Adrenal gland (tissue), 12 donors: Measurements from ENCODE around the gene SCN10A. TPM values are rescaled to one million over a fixed set of nuclear protein-coding genes. Genes with fewer than 3 reads are reported as not detected.

ENCODE experiments used
- DNase-seq, 7 donors: peaks; one replicate each; pipeline ENCODE4 v3.0.0-alpha.2; 2019 to 2020
- H3K27ac ChIP-seq, 5 donors: fragments of 200-600 bp; sonication (generic) in 4 of 5; 1 replicate in 3 of 5; 2 replicates in 2 of 5; pipeline versions ENCODE4 v1.5.1 to v1.8.0; 2016 to 2020; ENCODE audit warnings: mild to moderate bottlenecking in 1 of 5
- H3K27me3 ChIP-seq: fragments of 200-600 bp; 2 replicates; pipeline ENCODE4 v1.8.0; 2021
- H3K36me3 ChIP-seq, 2 donors: fragments of 200-600 bp; replicated peaks in 1 of 2; 1 replicate in 1 of 2; 2 replicates in 1 of 2; pipeline versions ENCODE4 v1.5.1 to v1.8.0; 2018 to 2022
- H3K4me1 ChIP-seq, 2 donors: fragments of 200-600 bp; replicated peaks in 1 of 2; 1 replicate in 1 of 2; 2 replicates in 1 of 2; pipeline versions ENCODE4 v1.5.1 to v1.8.0; 2018 to 2021
- H3K4me3 ChIP-seq, 4 donors: fragments of 200-600 bp; sonication (generic) in 3 of 4; one replicate each; pipeline ENCODE4 v1.5.1; 2016 to 2018
- H3K9me3 ChIP-seq, 3 donors: fragments of 200-600 bp; sonication (generic) in 1 of 3; replicated peaks in 1 of 3; 1 replicate in 2 of 3; 2 replicates in 1 of 3; pipeline versions ENCODE4 v1.5.1 to v1.8.0; 2016 to 2021
- POLR2A ChIP-seq, 2 donors: fragments of 450-650 bp; IDR thresholded peaks; one replicate each; pipeline ENCODE4 v1.6.1; 2017; ENCODE audit warnings: antibody characterized with exemption in 2 of 2, mild to moderate bottlenecking in 2 of 2, moderate library complexity in 1 of 2
- whole genome bisulfite sequencing, 4 donors: extraction: QIAGEN DNeasy Blood & Tissue Kit in 2 of 4; methylation state at CpG; one replicate each; pipeline versions ENCODE4 v1.1.5 to v1.1.7; 2013 to 2017; 5-methylcytosine and 5-hydroxymethylcytosine counted together
- intact Hi-C, 2 donors: fragments of 100-400 bp; cut with DNase I; formaldehyde crosslinking; loops; one replicate each; pipeline versions ENCODE4 v1.14.1 to v1.15.0; 2022 to 2023
- polyA plus RNA-seq, 3 donors: library from polyadenylated mRNA; stranded (reverse); fragments of 200-250 nt in 2 of 3; fragments of 350-450 nt in 1 of 3; fragmentation: Illumina TruSeq in 1 of 3; extraction: RNeasy Lipid Tissue Mini Kit (QIAGEN cat#74804) in 1 of 3; gene quantifications; one replicate each; pipeline ENCODE4 v1.2.3, GENCODE V29; 2013 to 2014
- total RNA-seq, 9 donors: library from RNA; depleted of rRNA in 4 of 9; stranded (reverse); fragments of >200 nt in 4 of 9; fragments of 120-200 nt in 1 of 9; fragmentation: NEBNext Ultra II Directional in 1 of 9; extraction: Animal tissue kit (Norgen Biotek cat#: 25700) in 1 of 9; gene quantifications; one replicate each; pipeline versions ENCODE4 v1.1.0 to v1.2.4, GENCODE V29; 2013 to 2023
- TF ChIP-seq, protein P1 (sequence below), 6 experiments: fragments of 450-650 bp in 4 of 6; fragments of 200-600 bp in 2 of 6; sonication (generic) in 1 of 6; IDR thresholded peaks; 1 replicate in 5 of 6; 2 replicates in 1 of 6; pipeline versions ENCODE4 v1.5.1 to v1.8.0; 2016 to 2021; ENCODE audit warnings: antibody characterized with exemption in 6 of 6, mild to moderate bottlenecking in 2 of 6, moderate library complexity in 1 of 6
- donor health status: healthy with polysubstance abuse.
- donor health status: Bipolar disorder and iron deficiency.
- donor health status: DM: yes; HTN: yes; CAD: no.
- donor health status: DM: no; HTN: no; CAD: no.
- donor health status: DM: no; HTN: no; CAD: no.
- donor health status: DM: yes; HTN: yes; CAD: no.

SCN10A gene
- total and polyA plus RNA-seq, 12 donors: not detected

DNA sequence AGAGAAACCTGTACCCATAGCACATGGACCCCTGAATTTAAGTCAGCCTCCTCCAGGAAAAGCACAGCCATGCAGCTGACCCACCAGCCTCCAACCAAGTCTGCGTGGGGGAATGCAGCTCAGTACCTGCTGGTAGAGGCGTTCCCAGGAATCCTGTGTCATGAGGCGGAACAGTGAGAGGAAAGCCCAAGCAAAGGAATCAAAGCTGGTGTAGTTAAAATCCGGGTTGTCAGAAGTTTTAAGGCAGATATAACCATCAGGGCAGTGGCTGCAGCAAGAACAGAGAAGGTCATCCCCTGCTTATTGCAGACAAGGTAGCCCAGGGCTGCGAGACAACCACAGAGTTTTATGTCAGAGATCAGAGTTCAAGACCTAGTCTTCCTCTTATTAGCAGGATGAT is 59.1 kb downstream of the SCN10A start:
- Histone ChIP-seq H3K4me3 (no peak overlapping the region), H3K36me3 (no peaks in the 10 kb centered on the region), H3K27me3 (no peaks in the 10 kb centered on the region), H3K27ac (no peak overlapping the region), H3K4me1 (no peaks in the 10 kb centered on the region), H3K9me3 (no peaks in the 10 kb centered on the region)
- TF ChIP-seq, protein P1, sequence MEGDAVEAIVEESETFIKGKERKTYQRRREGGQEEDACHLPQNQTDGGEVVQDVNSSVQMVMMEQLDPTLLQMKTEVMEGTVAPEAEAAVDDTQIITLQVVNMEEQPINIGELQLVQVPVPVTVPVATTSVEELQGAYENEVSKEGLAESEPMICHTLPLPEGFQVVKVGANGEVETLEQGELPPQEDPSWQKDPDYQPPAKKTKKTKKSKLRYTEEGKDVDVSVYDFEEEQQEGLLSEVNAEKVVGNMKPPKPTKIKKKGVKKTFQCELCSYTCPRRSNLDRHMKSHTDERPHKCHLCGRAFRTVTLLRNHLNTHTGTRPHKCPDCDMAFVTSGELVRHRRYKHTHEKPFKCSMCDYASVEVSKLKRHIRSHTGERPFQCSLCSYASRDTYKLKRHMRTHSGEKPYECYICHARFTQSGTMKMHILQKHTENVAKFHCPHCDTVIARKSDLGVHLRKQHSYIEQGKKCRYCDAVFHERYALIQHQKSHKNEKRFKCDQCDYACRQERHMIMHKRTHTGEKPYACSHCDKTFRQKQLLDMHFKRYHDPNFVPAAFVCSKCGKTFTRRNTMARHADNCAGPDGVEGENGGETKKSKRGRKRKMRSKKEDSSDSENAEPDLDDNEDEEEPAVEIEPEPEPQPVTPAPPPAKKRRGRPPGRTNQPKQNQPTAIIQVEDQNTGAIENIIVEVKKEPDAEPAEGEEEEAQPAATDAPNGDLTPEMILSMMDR (IDR thresholded peaks at IDR 0.05): no peak
- no peak for TF ChIP-seq POLR2A (IDR thresholded peaks at IDR 0.05)
- WGBS, 4 donors: 67 to 74% (median 72%) methylated on average over 5 of the region's 5 CpGs
- intact Hi-C loops: no loop called here
- no peak for DNase-seq

DNA sequence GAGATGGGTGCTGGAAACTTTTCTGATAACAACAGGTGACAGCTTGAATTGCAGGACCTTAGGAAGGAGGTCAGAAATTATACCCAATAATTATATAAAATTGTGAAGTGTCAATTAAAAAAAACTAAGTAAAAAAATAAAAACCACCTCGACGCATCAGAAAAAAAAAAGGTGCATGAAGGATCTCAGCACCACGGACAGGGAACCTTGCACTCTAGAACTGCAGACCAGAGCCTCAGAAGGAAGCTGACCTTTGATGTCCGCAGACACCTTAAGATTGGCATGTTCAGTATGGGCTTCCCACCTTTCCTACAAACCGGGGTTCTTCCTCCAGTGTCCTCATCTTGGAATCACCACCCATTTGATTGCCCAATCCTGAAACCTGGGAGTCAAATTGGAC is 60.9 kb downstream of the SCN10A start:
- Histone ChIP-seq H3K9me3 (no peaks in the 10 kb centered on the region), H3K27ac (no peak overlapping the region), H3K27me3 (no peaks in the 10 kb centered on the region), H3K4me1 (no peaks in the 10 kb centered on the region), H3K36me3 (no peaks in the 10 kb centered on the region), H3K4me3 (no peak overlapping the region)
- WGBS, 4 donors: 36 to 57% (median 40%) methylated on average over 5 of the region's 5 CpGs
- intact Hi-C loops: no loop called here
- no peak for TF ChIP-seq POLR2A (IDR thresholded peaks at IDR 0.05)
- TF ChIP-seq, protein P1 (IDR thresholded peaks at IDR 0.05): no peak
- no peak for DNase-seq

DNA sequence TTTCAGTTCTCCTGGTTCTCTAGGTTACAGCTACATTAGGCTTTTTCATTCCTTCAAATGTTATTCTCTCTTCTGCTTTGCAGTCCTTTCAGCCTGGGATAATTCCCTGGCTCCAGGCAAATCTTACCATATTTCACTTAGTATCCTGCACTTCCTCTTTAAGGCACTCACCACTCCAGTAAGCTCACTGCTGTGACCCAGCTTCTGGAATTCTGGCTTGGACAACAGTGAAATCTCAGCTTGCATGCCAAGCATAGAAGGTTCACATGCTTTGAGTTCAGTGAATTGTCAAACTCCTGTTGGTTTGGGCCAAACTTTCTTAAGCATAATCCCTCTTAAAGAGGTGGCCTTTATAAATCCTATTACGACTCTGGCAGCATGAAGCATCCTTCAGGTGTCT is 69.4 kb downstream of the SCN10A start:
- H3K27me3 ChIP-seq: no peaks in the 10 kb centered on the region
- intact Hi-C loops: no loop called here
- WGBS, 4 donors: 62 to 87% (median 65%) methylated on average over 1 of the region's 1 CpG
- DNase-seq: no peak
- H3K4me3 ChIP-seq: no peak overlapping the region
- no peaks in the 10 kb centered on the region for H3K36me3 ChIP-seq
- no peaks in the 10 kb centered on the region for H3K4me1 ChIP-seq
- no peak for TF ChIP-seq POLR2A (IDR thresholded peaks at IDR 0.05)
- TF ChIP-seq, protein P1 (IDR thresholded peaks at IDR 0.05): no peak
- no peaks in the 10 kb centered on the region for H3K9me3 ChIP-seq
- no peak overlapping the region for H3K27ac ChIP-seq

DNA sequence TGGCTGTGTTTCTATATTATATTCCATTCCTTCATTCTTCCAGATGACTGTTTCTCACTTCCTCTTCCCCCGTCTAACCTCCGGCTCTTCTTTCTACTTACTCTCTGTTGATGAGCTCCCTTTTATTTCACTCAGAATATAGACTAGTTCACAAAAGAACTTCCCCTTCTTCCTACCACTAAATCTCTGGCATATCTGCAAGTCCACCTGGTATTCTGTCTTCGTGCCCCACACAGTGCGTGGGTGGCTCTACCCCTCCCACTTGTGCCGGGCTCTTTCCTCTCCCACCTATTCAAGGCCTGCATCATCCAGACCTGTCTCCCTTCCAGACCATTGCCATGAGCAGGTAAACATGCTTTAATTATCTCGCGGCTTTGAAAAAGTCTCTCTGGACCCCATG is 73.0 kb downstream of the SCN10A start:
- TF ChIP-seq, protein P1 (IDR thresholded peaks at IDR 0.05): no peak
- no peak for TF ChIP-seq POLR2A (IDR thresholded peaks at IDR 0.05)
- WGBS, 4 donors: 68 to 75% (median 71%) methylated on average over 7 of the region's 7 CpGs
- no peaks in the 10 kb centered on the region for H3K27me3 ChIP-seq
- H3K36me3 ChIP-seq: no peaks in the 10 kb centered on the region
- H3K4me1 ChIP-seq: no peaks in the 10 kb centered on the region
- no peaks in the 10 kb centered on the region for H3K9me3 ChIP-seq
- DNase-seq: no peak
- H3K27ac ChIP-seq: no peak overlapping the region
- no peak overlapping the region for H3K4me3 ChIP-seq
- intact Hi-C loops: no loop called here
